ENCODE results near the gene KRTAP1-3.

- TF ChIP-seq CTCF (IDR thresholded peaks at IDR 0.05; ENCODE audit: insufficient read depth, low read length, poor library complexity, severe bottlenecking) (no peak), EZH2phosphoT487 (conservative IDR thresholded peaks at IDR 0.05; ENCODE audit: low read length) (no peak)
Observed at GRCh38 chr17:41058741-41059140, 24.1 kb upstream of the KRTAP1-3 start.
